Measurements from ENCODE around the gene MAP3K3. TPM values are rescaled to one million over a fixed set of nuclear protein-coding genes. Genes with fewer than 3 reads are reported as not detected.

The MAP3K3 gene
- total RNA-seq, 1 donor from 2014 or later, result 12.8 TPM

DNA sequence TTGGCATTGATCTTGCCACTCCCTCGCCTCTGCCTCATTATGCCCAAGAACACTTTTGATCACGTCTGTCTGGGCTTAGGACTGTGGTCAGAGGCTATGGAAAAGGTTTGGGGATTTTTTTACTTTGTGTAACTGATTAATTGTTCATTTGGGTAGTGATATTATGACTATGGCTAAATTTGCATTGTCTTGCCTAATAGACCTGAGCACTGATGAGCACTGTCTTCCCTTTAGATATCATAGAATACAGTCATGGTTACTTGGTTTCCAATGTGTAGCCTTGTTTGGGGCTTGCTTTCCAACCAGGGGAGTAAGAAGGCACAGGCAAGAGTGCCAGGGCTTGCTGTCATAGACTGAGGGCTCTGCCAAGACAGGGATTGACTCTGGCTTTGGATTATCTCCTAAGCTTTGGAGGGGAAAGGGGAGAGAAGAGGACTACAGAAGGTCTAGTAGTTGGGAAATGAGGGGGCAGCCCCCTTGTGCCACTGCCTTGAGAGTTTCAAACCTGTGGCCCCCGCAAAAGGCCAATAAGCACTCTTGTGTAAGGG, 64.0 kb downstream of the MAP3K3 start:
- DNase-seq (ENCODE audit: low read depth), result no peak
- TF ChIP-seq, protein P1, sequence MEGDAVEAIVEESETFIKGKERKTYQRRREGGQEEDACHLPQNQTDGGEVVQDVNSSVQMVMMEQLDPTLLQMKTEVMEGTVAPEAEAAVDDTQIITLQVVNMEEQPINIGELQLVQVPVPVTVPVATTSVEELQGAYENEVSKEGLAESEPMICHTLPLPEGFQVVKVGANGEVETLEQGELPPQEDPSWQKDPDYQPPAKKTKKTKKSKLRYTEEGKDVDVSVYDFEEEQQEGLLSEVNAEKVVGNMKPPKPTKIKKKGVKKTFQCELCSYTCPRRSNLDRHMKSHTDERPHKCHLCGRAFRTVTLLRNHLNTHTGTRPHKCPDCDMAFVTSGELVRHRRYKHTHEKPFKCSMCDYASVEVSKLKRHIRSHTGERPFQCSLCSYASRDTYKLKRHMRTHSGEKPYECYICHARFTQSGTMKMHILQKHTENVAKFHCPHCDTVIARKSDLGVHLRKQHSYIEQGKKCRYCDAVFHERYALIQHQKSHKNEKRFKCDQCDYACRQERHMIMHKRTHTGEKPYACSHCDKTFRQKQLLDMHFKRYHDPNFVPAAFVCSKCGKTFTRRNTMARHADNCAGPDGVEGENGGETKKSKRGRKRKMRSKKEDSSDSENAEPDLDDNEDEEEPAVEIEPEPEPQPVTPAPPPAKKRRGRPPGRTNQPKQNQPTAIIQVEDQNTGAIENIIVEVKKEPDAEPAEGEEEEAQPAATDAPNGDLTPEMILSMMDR (conservative IDR thresholded peaks at IDR 0.05; ENCODE audit: low read depth, low read length), result no peak
- no peak overlapping the region for H3K4me3 ChIP-seq (ENCODE audit: low read depth, low read length)

DNA sequence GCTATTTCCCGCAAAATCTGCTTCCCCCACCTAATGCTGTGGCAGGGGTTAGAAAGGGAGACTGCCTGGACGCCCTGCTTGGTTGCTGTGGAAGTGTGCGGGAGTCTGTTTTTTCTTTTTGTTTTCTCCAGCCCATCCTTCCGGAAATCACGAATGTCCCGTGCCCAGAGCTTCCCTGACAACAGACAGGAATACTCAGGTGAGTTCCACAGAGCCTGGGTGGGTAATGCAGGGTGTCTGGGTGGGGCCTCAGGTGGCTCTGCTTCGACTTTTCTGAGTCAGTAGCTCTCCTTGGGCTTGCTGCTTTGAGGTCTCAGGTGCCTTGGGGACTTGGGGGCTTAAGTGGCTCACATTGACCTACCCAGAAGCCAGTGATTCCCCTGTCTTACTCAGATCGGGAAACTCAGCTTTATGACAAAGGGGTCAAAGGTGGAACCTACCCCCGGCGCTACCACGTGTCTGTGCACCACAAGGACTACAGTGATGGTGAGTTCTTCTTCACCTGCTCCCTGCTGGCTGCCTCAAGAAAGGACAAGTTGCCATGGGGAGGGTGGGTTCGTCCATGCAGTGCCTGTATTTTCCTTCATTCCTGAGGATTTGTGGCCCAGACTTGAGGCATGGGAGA, 66.3 kb downstream of the MAP3K3 start:
- no peak for DNase-seq (ENCODE audit: low read depth)
- H3K4me3 ChIP-seq (ENCODE audit: low read depth, low read length), result no peak overlapping the region
- TF ChIP-seq, protein P1 (conservative IDR thresholded peaks at IDR 0.05; ENCODE audit: low read depth, low read length), result no peak

DNA sequence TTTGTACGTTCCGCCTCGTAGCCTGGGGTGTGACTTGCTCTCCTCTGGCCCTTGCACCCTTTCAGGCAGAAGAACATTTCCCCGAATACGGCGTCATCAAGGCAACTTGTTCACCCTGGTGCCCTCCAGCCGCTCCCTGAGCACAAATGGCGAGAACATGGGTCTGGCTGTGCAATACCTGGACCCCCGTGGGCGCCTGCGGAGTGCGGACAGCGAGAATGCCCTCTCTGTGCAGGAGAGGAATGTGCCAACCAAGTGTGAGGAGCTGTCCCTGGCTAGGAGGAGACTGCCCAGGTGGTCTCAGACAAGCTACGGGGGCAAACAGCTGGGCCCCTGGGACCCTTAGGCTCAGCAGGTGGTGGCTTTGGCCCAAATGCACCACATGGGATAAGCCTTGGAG, 67.3 kb downstream of the MAP3K3 start:
- TF ChIP-seq, protein P1 (conservative IDR thresholded peaks at IDR 0.05; ENCODE audit: low read depth, low read length), result no peak
- no peak for DNase-seq (ENCODE audit: low read depth)

DNA sequence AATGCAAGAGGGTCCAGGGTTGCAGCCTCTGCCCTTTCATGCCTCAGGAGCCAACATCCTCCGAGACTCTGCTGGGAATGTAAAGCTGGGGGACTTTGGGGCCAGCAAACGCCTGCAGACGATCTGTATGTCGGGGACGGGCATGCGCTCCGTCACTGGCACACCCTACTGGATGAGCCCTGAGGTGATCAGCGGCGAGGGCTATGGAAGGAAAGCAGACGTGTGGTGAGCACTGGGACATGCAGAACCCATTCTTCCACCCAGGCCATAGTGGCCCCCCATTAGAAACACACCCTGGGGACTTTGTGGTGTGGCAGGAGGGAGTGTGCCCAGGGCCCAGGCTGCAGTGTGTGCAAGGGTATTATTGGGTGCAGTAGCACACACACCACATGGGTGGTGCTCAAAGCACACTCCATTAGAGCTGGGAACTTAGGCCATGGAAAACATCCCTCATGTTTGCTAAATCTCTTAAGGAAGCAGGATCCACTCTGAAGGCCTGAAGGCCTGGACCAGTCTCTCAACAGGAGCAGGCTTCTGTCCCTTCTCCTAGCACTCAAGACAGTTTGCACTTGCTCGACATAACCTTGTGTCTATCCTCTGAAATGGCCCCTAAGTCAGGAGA, 70.1 kb downstream of the MAP3K3 start:
- TF ChIP-seq, protein P1 (conservative IDR thresholded peaks at IDR 0.05; ENCODE audit: low read depth, low read length), result no peak
- no peak for DNase-seq (ENCODE audit: low read depth)

More for the DNA sequence above, 67.3 kb downstream of the MAP3K3 start:
- no peak overlapping the region for H3K4me3 ChIP-seq (ENCODE audit: low read depth, low read length)

DNA sequence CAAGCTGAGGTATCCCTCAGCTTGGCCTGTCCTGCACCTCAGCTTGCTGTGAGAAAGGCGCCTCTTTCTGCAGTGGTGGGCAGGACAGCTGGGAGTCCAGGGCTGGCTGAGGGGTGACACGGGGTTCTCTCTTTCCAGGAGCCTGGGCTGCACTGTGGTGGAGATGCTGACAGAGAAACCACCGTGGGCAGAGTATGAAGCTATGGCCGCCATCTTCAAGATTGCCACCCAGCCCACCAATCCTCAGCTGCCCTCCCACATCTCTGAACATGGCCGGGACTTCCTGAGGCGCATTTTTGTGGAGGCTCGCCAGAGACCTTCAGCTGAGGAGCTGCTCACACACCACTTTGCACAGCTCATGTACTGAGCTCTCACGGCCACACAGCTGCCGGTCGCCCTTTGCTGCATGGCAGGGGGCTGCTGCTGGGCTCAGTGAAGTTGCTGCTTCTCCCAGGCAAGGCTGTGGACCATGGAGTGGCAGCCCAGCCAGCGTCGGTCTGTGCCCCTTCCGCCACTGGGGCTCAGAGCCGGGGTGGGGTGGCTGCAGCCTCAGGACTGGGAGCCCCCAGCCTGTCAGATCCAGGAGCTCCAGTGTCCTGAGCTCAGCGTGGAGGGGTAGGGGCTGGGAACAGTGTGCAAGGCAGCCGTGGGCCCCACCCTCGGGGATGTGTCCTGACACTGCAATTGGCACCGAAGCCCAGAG, 71.3 kb downstream of the MAP3K3 start:
- TF ChIP-seq, protein P1 (conservative IDR thresholded peaks at IDR 0.05; ENCODE audit: low read depth, low read length), result no peak
- no peak overlapping the region for H3K4me3 ChIP-seq (ENCODE audit: low read depth, low read length)
- no peak for DNase-seq (ENCODE audit: low read depth)

More for the DNA sequence above, 70.1 kb downstream of the MAP3K3 start:
- H3K4me3 ChIP-seq (ENCODE audit: low read depth, low read length), result no peak overlapping the region

DNA sequence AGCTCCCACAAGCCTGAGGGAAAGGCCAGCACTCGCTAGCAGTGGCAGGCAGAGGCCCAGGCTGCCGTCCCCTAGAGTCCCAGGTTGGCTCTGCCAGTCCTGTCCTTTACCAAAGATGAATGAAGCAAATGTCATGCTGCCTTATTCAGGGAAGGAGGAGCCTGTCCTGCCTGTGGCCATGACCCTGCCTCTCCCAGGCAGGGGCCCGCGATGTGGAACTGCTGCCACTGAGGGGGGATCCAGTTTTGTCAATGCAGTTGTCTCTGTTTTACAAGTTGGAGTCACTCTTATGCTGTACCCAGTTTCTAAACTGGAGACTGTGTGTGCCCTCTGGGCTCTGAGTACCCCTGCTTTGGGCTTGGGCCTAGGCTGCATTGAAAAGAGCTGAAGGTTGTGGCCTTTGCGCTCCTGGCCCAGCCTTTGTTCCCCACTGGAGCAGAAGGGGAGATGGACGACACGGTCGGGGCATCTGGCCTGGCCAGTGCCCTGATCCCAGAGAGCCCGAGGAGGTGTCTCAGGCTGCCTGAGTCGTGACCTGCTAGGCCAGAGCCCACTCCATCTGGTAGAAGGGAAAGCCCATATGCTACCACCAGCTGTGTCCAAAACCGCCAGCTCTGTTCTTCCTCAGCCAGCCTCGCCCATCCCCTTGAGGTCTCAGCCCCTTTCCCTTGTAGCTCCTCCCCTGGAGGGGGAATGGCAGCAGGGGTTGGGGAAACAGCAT, 72.2 kb downstream of the MAP3K3 start:
- H3K4me3 ChIP-seq (ENCODE audit: low read depth, low read length), result no peak overlapping the region
- TF ChIP-seq, protein P1 (conservative IDR thresholded peaks at IDR 0.05; ENCODE audit: low read depth, low read length), result no peak
- DNase-seq (ENCODE audit: low read depth), result no peak
